Karpas-422 (cell line): Measurements from ENCODE around the gene PPFIBP2. TPM values are rescaled to one million over a fixed set of nuclear protein-coding genes. Genes with fewer than 3 reads are reported as not detected.

Experiments used
- DNase-seq: peaks from one replicate; pipeline ENCODE4 v3.0.0-alpha.2; 2015
- H2AFZ ChIP-seq: fragments of 200-600 bp; sonication (generic); 2 replicates; pipeline ENCODE4 v1.6.1; 2014; ENCODE audit warnings: antibody characterized with exemption, low read length, mixed read lengths
- H3K27ac ChIP-seq: fragments of 200-600 bp; sonication (generic); 2 replicates; pipeline ENCODE4 v1.5.1; 2014; ENCODE audit warnings: mild to moderate bottlenecking, low read length, moderate library complexity
- H3K27me3 ChIP-seq: fragments of 200-600 bp; sonication (generic); 2 replicates; pipeline ENCODE4 v1.6.1; 2014; ENCODE audit warnings: low read length, mixed read lengths
- H3K36me3 ChIP-seq: fragments of 200-600 bp; sonication (generic); 2 replicates; pipeline ENCODE4 v1.6.1; 2014; ENCODE audit warnings: low read length, mixed read lengths; ENCODE audit not compliant: insufficient read depth
- H3K4me1 ChIP-seq: fragments of 200-600 bp; sonication (generic); 2 replicates; pipeline ENCODE4 v1.6.1; 2014; ENCODE audit warnings: mild to moderate bottlenecking, low read length, mixed read lengths
- H3K4me2 ChIP-seq: fragments of 200-600 bp; sonication (generic); 2 replicates; pipeline ENCODE4 v1.6.1; 2014; ENCODE audit warnings: low read length, low read depth, mild to moderate bottlenecking; ENCODE audit not compliant: poor library complexity, severe bottlenecking
- H3K4me3 ChIP-seq: fragments of 200-600 bp; sonication (generic); 2 replicates; pipeline ENCODE4 v1.5.1; 2014; ENCODE audit warnings: mild to moderate bottlenecking, antibody characterized with exemption, low read length, mixed read lengths
- H3K79me2 ChIP-seq: fragments of 200-600 bp; sonication (generic); 2 replicates; pipeline ENCODE4 v1.6.1; 2014; ENCODE audit warnings: mild to moderate bottlenecking, low read length, mixed read lengths
- H3K9ac ChIP-seq: fragments of 200-600 bp; sonication (generic); 2 replicates; pipeline ENCODE4 v1.6.0; 2014; ENCODE audit warnings: low read length
- H3K9me2 ChIP-seq: fragments of 200-600 bp; sonication (generic), shearing (Covaris generic); replicated peaks from 2 replicates; pipeline ENCODE4 v1.6.0; 2014; ENCODE audit warnings: mild to moderate bottlenecking, low read length, moderate library complexity; ENCODE audit not compliant: insufficient read depth
- H3K9me3 ChIP-seq: fragments of 300-700, 200-600 bp; sonication (generic); 2 replicates; pipeline ENCODE4 v1.6.1; 2014; ENCODE audit warnings: low read length, mixed read lengths
- H4K20me1 ChIP-seq: fragments of 200-600 bp; sonication (generic); 2 replicates; pipeline ENCODE4 v1.6.1; 2014; ENCODE audit warnings: mild to moderate bottlenecking, antibody characterized with exemption, low read length, low read depth; ENCODE audit not compliant: insufficient read depth
- total RNA-seq: library from RNA; depleted of rRNA; stranded (reverse); fragments of >200 nt; shearing (Covaris generic); gene quantifications from 2 replicates; pipeline ENCODE4 v1.2.3, GENCODE V29; 2014; ENCODE audit warnings: low replicate concordance

The PPFIBP2 gene
- total RNA-seq, 1 experiment from 2014 or later, result 36.5 TPM

DNA sequence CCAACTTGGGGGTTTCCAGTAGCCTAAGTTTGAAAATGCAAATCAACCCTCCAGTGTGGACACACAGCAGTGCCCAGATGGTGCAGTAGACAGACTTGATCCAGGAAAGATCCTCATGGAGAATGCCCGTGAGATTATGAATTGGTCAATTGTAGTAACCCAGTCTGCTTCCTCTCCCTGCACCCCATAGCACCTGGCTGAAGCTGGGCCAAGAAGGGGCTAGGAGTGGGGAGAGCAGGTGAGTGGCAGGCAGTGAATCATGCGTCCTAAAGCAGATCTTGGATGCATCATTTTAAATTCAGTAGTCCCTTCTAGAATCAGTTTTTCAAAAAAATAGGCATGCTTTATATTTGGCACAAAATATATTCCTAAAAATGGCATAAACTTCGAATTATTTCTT is 107.3 kb downstream of the PPFIBP2 start:
- no peaks in the 10 kb centered on the region for H3K9me3 ChIP-seq

DNA sequence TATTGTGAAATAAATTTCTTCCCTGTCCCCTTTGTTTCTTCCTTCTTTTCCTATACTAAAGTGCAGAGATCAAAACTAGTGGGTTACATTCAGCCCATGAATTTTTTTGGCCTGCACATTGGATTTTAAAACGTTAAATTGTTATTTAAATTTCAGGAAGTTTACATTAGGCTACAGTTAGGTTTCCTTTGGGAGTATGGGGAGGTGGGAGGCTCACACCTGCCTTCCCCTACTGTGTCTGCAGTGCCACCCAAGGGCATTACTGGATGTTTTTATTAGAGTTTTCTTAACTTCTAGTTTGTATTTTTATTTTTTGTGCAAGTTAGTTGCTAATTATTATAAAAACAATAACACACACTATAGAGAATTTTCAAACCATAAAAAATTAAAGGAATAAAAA is 107.8 kb downstream of the PPFIBP2 start:
- no peaks in the 10 kb centered on the region for H3K4me1 ChIP-seq
- H3K36me3 ChIP-seq, result no peaks in the 10 kb centered on the region
- H3K27ac ChIP-seq, result no peak overlapping the region
- H3K27me3 ChIP-seq, result no peaks in the 10 kb centered on the region
- H3K9me2 ChIP-seq, result no peaks in the 10 kb centered on the region
- H3K4me3 ChIP-seq, result no peak overlapping the region
- H2AFZ ChIP-seq, result no peak overlapping the region
- H3K9ac ChIP-seq, result no peak overlapping the region
- no peaks in the 10 kb centered on the region for H3K9me3 ChIP-seq
- no peaks in the 10 kb centered on the region for H4K20me1 ChIP-seq
- DNase-seq, result no peak
- no peaks in the 10 kb centered on the region for H3K79me2 ChIP-seq
- no peak overlapping the region for H3K4me2 ChIP-seq

More for the DNA sequence above, 107.3 kb downstream of the PPFIBP2 start:
- Histone ChIP-seq H3K4me3 (no peak overlapping the region), H4K20me1 (no peaks in the 10 kb centered on the region), H3K9ac (no peak overlapping the region), H3K27me3 (no peaks in the 10 kb centered on the region), H3K27ac (no peak overlapping the region), H3K4me2 (no peak overlapping the region), H3K4me1 (no peaks in the 10 kb centered on the region), H3K9me2 (no peaks in the 10 kb centered on the region), H3K36me3 (no peaks in the 10 kb centered on the region), H2AFZ (no peak overlapping the region), H3K79me2 (no peaks in the 10 kb centered on the region)
- DNase-seq, result no peak

DNA sequence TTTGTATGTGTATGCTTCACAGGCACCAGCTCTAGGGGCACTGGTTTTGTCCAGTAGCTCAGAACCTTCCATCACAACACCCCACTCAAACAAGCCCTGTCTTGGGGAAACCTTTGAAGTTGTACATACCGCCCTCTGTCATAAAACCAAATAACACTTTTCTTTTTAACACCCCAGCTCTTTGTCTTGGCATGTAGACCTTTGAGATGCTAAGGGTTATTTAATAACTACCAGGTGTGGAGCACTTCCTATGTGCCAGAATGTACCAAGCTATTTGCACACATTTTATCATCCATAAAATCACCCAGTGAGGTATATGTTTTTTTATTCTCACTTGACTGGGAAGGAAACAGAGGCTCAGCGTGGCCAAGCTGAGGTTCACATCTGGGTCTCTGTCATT is 108.9 kb downstream of the PPFIBP2 start:
- Histone ChIP-seq H4K20me1 (no peaks in the 10 kb centered on the region), H3K9me2 (no peaks in the 10 kb centered on the region), H3K36me3 (no peaks in the 10 kb centered on the region), H3K27ac (no peak overlapping the region), H3K4me1 (no peaks in the 10 kb centered on the region), H3K4me2 (no peak overlapping the region), H3K27me3 (no peaks in the 10 kb centered on the region), H3K4me3 (no peak overlapping the region), H3K9me3 (no peaks in the 10 kb centered on the region), H3K9ac (no peak overlapping the region), H3K79me2 (no peaks in the 10 kb centered on the region), H2AFZ (no peak overlapping the region)
- DNase-seq, result no peak

DNA sequence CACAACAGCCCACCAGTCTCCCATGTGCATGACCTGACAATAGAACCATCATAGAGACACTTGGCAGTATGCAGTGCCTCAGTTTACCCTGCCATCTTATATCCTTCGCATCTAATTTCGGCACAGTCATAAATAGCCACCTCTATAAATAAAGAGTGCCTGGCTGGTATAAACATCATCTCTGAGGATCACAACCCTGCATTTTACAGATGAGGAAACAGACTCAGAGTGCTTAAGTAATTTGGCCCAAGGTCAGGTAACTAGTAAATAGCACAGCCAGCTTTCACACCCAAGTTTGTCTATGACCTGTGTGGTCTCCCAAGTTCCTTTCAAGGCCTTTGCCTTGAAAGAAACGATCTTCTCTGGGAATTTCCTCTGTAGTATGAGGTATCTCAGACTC is 114.9 kb downstream of the PPFIBP2 start:
- Histone ChIP-seq H3K4me2 (no peak overlapping the region), H3K9me3 (no peaks in the 10 kb centered on the region), H3K9ac (no peak overlapping the region), H3K27me3 (no peaks in the 10 kb centered on the region), H2AFZ (no peak overlapping the region), H3K27ac (no peak overlapping the region), H3K36me3 (no peaks in the 10 kb centered on the region), H4K20me1 (no peaks in the 10 kb centered on the region), H3K9me2 (no peaks in the 10 kb centered on the region), H3K4me1 (no peaks in the 10 kb centered on the region), H3K79me2 (no peaks in the 10 kb centered on the region), H3K4me3 (no peak overlapping the region)
- no peak for DNase-seq

DNA sequence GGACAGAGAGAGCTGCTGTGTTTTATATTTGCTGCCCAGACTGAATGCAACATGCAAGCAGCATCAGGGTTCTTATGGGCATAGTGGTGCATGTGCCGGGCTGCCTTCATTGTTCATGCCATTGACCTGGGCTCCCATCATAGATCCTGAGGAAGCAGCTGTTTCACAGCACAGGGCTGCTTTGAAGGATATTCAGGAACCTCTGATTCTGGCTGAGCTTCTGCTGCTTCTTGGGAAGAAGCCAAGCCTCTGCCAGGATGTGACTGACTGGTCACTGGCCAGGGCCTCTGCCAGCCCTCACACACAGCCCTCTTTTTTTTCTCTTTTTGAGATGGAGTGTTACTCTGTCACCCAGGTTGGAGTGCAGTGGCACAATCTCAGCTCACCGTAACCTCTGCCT is 116.2 kb downstream of the PPFIBP2 start:
- Histone ChIP-seq H3K36me3 (no peaks in the 10 kb centered on the region), H3K9me2 (no peaks in the 10 kb centered on the region), H3K4me2 (no peak overlapping the region), H3K27ac (no peak overlapping the region), H4K20me1 (no peaks in the 10 kb centered on the region), H2AFZ (no peak overlapping the region), H3K27me3 (no peaks in the 10 kb centered on the region), H3K79me2 (no peaks in the 10 kb centered on the region), H3K4me1 (no peaks in the 10 kb centered on the region), H3K9me3 (no peaks in the 10 kb centered on the region), H3K9ac (no peak overlapping the region), H3K4me3 (no peak overlapping the region)
- no peak for DNase-seq

DNA sequence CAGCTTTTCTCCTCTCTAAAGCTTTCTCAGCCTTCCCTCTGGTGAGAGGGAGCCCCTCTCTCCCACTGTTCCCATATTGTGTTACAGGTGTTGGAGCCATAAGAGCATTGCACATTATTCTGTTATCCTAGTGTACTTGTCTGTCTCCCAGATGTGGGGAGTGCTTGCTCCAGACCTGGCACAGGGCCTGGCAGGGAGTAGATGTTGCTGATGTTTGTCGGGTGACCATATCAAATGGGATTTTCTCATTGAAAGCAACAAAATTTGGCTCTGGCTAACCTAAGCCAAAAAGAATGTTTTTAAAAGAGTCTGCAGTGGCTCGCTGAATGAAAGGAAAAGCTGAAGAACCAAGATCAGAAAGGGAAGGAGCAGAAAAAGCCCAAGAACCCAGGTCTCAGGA is 118.4 kb downstream of the PPFIBP2 start:
- H4K20me1 ChIP-seq, result no peaks in the 10 kb centered on the region
- no peaks in the 10 kb centered on the region for H3K9me3 ChIP-seq
- H3K4me1 ChIP-seq, result peaks cover 8% of the 10 kb centered on the region; the same call in 1 of the 2 replicates
- DNase-seq, result no peak
- no peaks in the 10 kb centered on the region for H3K36me3 ChIP-seq
- H2AFZ ChIP-seq, result no peak overlapping the region
- no peak overlapping the region for H3K9ac ChIP-seq
- no peaks in the 10 kb centered on the region for H3K9me2 ChIP-seq
- no peak overlapping the region for H3K4me2 ChIP-seq
- H3K27ac ChIP-seq, result no peak overlapping the region
- H3K79me2 ChIP-seq, result no peaks in the 10 kb centered on the region
- H3K27me3 ChIP-seq, result no peaks in the 10 kb centered on the region
- no peak overlapping the region for H3K4me3 ChIP-seq

DNA sequence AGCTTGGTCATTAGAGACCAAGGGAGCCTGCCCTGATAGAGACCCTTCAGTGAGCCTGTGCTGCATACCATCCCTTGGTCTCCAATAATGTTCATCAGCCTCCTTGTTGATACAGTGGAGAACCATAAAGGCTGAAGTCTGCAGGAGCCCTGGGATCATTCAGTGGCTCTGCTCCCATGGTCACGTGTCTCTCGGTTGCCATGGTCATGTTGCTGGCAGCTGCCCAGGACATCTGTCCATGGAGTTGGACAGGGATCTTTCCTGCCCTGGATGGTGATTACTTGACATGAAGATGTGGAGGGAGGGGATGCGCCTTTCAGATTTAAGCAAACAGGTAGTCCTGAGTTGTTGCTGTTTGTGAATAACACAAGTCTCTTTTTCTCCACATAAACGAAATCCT is 121.3 kb downstream of the PPFIBP2 start:
- Histone ChIP-seq H3K36me3 (no peaks in the 10 kb centered on the region), H3K79me2 (no peaks in the 10 kb centered on the region), H4K20me1 (no peaks in the 10 kb centered on the region), H3K9ac (no peak overlapping the region), H2AFZ (no peak overlapping the region), H3K4me3 (no peak overlapping the region), H3K4me1 (peaks cover 28% of the 10 kb centered on the region), H3K27me3 (no peaks in the 10 kb centered on the region), H3K27ac (no peak overlapping the region), H3K9me3 (no peaks in the 10 kb centered on the region), H3K9me2 (no peaks in the 10 kb centered on the region), H3K4me2 (no peak overlapping the region)
- DNase-seq, result no peak

DNA sequence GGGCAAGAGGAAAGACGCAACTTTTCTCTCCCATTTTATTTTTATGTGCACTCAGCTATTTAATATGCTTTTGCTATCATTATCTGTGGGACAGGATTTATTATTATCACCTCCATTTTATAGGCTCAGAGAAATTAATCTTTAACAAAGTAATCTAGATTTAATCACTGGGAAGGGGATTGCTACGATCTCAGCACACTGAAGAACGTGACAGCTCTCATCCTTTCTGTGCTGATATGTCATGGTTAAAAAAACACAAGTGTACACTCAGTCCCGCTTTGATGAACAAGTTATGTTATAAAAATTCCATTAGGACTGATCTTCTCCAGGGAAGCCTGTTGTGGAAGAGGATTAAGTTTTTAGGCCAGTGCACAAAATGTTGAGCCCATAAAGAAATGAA is 121.9 kb downstream of the PPFIBP2 start:
- no peak overlapping the region for H3K9ac ChIP-seq
- H3K27ac ChIP-seq, result no peak overlapping the region
- H2AFZ ChIP-seq, result no peak overlapping the region
- H3K4me1 ChIP-seq, result peaks cover 29% of the 10 kb centered on the region
- no peak overlapping the region for H3K4me2 ChIP-seq
- H3K9me2 ChIP-seq, result no peaks in the 10 kb centered on the region
- no peaks in the 10 kb centered on the region for H3K79me2 ChIP-seq
- DNase-seq, result no peak
- no peaks in the 10 kb centered on the region for H3K36me3 ChIP-seq
- H3K9me3 ChIP-seq, result no peaks in the 10 kb centered on the region
- H4K20me1 ChIP-seq, result no peaks in the 10 kb centered on the region
- H3K4me3 ChIP-seq, result no peak overlapping the region
- H3K27me3 ChIP-seq, result no peaks in the 10 kb centered on the region

DNA sequence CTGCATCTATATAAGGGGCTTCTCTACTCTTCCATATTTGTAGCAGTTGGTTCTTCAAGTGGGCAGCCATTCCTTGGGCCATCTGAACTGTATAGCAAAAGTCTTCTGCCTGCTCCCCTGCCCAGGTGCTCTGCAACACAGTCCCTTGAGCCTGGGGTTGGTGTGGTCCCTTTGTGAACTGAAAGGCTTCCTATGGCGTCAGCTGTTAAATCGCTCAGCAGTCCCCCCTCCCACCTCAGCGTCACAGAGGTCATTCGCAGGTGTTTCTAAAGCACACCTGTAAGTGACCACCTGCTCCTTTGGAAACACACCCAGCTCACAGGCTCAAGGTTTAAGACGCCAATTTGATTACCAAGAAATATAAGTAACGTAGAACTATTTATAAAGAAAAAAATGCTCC is 122.6 kb downstream of the PPFIBP2 start:
- H3K9me3 ChIP-seq, result no peaks in the 10 kb centered on the region
- H3K4me2 ChIP-seq, result no peak overlapping the region
- H4K20me1 ChIP-seq, result no peaks in the 10 kb centered on the region
- no peak for DNase-seq
- peaks cover 29% of the 10 kb centered on the region for H3K4me1 ChIP-seq
- H3K4me3 ChIP-seq, result no peak overlapping the region
- H3K79me2 ChIP-seq, result no peaks in the 10 kb centered on the region
- H3K9ac ChIP-seq, result no peak overlapping the region
- no peaks in the 10 kb centered on the region for H3K27me3 ChIP-seq
- H3K9me2 ChIP-seq, result no peaks in the 10 kb centered on the region
- H3K36me3 ChIP-seq, result no peaks in the 10 kb centered on the region
- no peak overlapping the region for H2AFZ ChIP-seq
- no peak overlapping the region for H3K27ac ChIP-seq
